ENCODE data around the gene N4BP2.

N4BP2 gene

DNA sequence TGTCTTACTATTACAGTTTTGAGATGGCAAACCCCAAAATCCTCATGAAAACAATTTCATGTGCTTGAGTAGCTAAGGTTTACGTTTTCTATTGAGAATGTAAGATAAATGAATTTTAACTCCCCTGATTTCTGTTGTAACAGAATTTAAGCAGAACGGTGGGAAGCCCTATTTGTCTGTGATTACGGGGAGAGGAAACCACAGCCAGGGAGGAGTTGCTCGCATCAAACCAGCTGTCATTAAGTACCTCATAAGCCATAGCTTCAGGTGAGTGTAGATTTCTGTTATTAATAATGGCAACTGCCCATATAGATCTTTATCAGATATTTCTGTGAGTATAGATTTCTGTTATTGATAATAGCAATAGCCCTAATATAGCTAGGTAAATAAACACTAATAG lies 96.0 kb downstream of the N4BP2 start:
- DNase-seq (ENCODE audit: low spot score), result no peak

DNA sequence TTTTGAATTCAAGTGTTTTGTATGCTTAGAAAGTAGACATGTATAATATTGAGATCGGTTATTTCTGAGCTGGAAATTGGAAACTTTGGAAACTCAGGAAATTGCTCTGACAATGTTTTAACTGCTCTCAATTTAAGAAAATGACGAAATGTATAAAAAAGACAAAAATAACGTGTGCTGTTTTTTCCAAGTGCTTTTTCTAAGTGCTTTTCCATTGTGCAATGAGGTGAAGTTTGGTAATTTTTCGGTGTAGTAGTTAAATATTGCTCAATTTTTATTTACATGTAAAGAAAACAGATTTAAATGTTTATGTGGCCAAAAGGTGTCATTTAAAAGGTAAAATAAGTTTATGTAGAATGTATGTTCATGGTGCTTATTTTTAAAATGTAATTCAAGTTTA lies 100.8 kb downstream of the N4BP2 start:
- no peak for DNase-seq (ENCODE audit: low spot score)

- no peak for DNase-seq (ENCODE audit: low spot score)
These were observed 103.6 kb downstream of the N4BP2 start for GRCh38 chr4:40160258-40160657.

DNA sequence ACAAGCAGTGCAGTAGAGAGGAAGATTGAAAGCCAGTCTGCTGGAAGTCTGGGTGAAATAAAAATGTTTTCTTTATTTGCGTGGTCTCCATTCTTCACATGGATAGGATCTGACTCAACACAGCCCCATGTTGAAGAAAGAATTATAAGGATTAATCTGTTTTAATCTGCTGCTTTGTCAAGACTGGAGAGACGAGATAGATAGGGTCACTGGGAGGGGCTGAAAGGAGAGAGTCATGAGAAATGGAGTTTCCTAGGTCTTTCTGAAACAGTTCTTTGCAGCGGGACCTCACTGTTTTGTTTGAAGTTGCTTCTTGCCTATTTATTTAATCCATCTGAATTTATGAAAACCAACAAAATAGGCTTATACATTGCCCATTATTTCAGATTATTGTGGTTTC lies 107.8 kb downstream of the N4BP2 start:
- DNase-seq (ENCODE audit: low spot score), result no peak

DNA sequence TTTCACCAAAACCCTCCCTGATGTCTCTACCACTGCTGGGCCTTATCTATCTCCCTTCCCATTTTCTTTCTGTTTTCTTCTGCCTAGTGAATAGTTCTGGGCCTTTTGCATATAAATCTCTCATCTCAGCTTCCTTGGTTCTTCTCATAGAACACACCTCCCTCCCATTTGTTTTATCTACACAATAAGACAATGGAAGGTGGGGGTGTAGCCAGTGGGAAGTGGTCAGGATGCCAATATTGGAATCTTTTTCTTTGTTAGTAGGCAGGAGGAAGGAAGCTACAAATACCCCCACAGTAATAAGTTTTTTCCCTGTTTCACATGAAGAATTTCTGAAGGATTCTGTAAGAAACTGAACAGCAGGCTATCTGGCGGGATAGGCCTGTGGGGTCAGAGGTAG lies 109.3 kb downstream of the N4BP2 start:
- no peak for DNase-seq (ENCODE audit: low spot score)

DNA sequence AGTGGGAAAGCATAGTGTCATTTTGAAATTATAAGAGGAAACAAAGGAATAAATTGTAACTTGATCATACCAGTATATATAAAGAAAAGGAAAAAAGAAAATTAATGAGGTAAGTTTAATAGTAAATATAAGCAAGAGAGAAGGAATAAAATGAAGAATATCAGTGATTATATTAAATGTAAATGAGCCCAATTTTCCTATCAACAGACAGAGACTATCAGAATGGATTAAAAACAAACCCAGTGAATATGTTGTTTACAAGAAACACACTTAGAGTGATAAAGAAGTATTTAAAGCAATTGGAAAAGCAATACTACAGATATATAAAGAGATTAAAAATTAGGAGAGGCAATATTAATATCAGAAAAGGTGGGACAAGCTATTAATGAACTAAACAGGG lies 111.4 kb downstream of the N4BP2 start:
- DNase-seq (ENCODE audit: low spot score), result no peak

GRCh38 chr4:40170588-40170987 lies 113.9 kb downstream of the N4BP2 start:
- DNase-seq (ENCODE audit: low spot score), result no peak

DNA sequence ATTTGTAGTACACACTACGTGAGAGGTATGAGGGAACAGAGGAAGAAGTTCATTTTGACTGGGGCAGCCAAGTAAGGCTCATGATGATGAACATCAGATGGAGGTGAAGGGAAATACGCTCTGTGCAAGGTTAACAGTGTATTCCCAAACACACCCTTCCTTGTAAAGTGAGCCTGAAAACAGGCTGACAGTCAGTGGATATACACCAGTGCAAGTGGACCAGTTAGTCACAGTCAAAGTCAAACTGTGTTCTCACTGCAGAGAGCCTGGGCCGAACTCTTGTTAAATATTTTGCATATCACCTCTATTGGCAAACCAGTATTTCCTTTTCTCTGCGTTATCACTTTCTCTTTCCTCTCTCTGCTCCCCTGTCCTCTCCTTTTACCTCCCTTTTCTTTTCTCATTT lies 116.8 kb downstream of the N4BP2 start:
- DNase-seq (ENCODE audit: low spot score), result no peak

GRCh38 chr4:40176602-40177001 lies 120.0 kb downstream of the N4BP2 start:
- no peak for DNase-seq (ENCODE audit: low spot score)

DNA sequence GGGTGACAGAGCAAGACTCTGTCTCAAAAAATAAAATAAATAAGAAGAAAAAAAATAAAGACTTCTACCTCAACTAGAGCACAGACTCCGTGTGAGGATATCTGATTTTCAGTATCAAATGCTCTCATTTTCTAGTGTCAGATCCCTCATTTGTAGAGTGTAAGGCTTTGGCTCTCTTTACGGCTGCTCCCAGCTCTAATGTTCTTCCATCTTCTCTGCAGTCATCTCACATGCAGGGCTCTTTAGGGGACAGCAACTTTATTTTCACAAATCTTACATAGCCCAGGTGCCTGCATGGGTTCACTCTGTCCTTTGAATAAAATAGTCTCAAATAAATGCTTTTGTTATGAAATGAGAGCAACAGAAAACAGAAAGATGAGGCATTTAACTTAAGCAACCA lies 120.9 kb downstream of the N4BP2 start:
- no peak for DNase-seq (ENCODE audit: low spot score)

DNA sequence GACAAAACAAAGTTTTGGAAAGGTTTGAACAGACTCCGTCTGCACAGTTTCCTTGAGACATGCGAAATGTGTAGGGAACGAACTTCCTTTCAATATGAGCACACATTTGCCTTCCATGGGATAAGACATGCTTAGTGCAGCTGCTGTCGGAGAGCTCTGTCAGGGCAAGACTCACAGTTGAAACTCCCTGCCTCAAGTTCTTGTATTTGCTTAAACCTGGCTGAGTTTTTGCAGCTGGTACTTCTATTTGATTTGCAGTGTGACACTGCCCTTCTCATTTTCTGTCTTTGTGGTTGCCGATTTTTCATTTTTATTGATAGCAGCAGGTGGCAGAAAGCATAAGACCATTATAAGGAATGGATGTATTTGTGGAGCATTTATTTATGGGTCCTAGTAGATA lies 122.0 kb downstream of the N4BP2 start:
- DNase-seq (ENCODE audit: low spot score), result no peak

GRCh38 chr4:40179360-40179759 lies 122.7 kb downstream of the N4BP2 start:
- DNase-seq (ENCODE audit: low spot score), result no peak

GRCh38 chr4:40180356-40180755 lies 123.7 kb downstream of the N4BP2 start:
- DNase-seq (ENCODE audit: low spot score), result peak; percentile 82

- no peak for DNase-seq (ENCODE audit: low spot score)
These were observed 125.4 kb downstream of the N4BP2 start for GRCh38 chr4:40182001-40182400.

- no peak for DNase-seq (ENCODE audit: low spot score)
These were observed 126.3 kb downstream of the N4BP2 start for GRCh38 chr4:40182954-40183353.

- no peak for DNase-seq (ENCODE audit: low spot score)
These were observed 127.2 kb downstream of the N4BP2 start for GRCh38 chr4:40183615-40184411.

GRCh38 chr4:40185830-40186664 lies 129.4 kb downstream of the N4BP2 start:
- DNase-seq (ENCODE audit: low spot score), result peak; percentile 37

- DNase-seq (ENCODE audit: low spot score), result no peak
These were observed 130.0 kb downstream of the N4BP2 start for GRCh38 chr4:40186665-40187014.

DNA sequence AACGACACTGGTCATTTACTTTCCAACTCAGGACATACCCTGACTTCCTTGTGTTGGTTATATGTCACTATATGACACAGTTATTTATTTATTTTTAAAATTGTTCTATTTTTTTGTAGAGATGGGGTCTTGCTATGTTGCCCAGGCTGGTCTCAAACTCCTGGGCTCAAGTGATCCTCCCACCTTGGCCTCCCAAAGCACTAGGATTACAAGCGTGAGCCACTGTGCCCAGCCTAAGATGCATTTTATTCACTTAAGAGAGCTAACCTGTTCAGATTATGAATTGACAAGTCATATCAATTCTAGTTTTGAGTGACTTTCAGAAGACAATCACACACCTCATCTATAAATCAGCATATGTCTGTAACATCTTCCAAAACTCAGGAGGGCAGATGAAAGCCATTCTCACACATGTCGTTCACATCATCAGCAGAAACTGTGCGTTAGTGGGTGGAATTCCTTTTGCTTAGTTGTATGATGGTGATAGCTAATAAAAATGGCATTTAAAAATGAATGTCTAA lies 130.8 kb downstream of the N4BP2 start:
- no peak for DNase-seq (ENCODE audit: low spot score)

DNA sequence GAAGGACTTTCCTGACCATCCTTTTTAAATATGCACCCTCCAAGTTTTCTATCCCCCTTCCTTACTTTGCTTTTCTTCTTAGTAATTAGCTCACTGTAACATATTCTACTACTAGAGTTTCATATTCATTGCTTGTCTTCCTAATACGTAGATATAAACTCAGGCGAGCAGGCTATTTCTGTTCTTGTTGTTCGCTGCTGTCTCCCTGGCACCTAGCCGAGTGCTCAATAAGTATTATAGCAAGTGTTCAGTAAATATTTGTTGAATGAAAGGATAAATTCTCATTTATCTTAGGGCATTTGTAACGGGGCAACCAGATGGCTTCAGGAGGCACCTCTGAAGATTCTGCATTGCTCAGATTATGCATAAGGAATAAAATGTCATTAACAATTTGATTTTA lies 133.4 kb downstream of the N4BP2 start:
- DNase-seq (ENCODE audit: low spot score), result no peak

GRCh38 chr4:40190465-40190864 lies 133.8 kb downstream of the N4BP2 start:
- DNase-seq (ENCODE audit: low spot score), result no peak

DNA sequence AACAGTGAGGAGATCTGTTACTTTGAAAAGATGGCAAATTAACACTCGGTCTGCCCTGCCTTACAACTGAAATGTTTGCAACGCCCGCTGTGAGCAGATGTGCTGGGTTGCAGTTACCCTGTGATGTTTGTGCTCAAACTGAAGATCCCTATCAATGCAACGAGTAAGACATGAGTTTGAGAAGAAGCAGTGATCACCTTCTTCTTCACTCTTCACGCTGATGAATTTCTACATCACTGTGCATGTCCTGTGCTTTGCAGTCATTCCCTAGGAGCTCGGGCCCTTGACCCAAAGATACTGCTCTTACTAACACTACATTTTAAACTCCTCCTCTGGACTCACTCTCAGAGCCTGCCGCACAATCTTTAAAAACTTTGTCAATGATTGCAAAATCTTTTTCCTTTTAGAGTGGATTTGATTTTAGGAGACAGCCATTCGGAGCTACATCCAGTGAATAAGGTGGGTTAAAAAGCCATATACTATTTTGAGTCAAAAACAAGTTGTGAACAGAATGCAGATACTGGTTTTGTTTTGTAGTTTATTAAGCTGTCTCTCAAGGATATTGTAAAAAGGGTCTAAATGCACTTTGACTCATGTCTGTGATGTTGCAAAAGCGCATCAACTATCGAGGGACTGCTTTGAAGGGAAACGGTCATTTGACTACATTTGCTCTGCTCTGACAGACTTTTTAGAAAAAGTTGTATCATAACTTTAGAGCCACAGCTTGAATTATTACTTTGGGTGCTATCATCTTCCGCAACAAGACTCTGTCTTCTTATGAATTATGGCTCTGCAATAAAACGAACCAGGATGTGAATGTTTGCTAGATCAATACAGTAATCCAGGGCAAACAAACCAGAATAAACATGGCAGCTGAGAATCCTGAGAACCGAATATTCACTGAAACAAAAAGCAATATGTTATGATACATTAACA lies 134.5 kb downstream of the N4BP2 start:
- no peak for DNase-seq (ENCODE audit: low spot score)
